Measurements from ENCODE around the gene RFTN1. TPM values are rescaled to one million over a fixed set of nuclear protein-coding genes. Genes with fewer than 3 reads are reported as not detected.

RFTN1 gene
- total and polyA plus RNA-seq, 2 experiments from 2014 or later: 3.3 to 7.2 TPM

GRCh38 chr3:16370503-16370871 lies 143.0 kb downstream of the RFTN1 start:
- Histone ChIP-seq H3K79me2 (replicated peaks; ENCODE audit: insufficient read depth) (no peaks in the 10 kb centered on the region), H3K27ac (ENCODE audit: low read depth) (no peak overlapping the region), H3F3A (replicated peaks; ENCODE audit: low read depth) (no peaks in the 10 kb centered on the region), H3K4me3 (no peak overlapping the region), H3K4me2 (peak overlapping the region; percentile 3; the same call in 1 of the 2 replicates), H3K9me2 (ENCODE audit: insufficient read depth) (peaks cover 3% of the 10 kb centered on the region; the same call in 1 of the 2 replicates), H3K4me1 (ENCODE audit: insufficient read depth) (peaks cover 26% of the 10 kb centered on the region), H4K20me1 (replicated peaks; ENCODE audit: insufficient read depth) (no peaks in the 10 kb centered on the region), H2AFZ (no peak overlapping the region), H3K36me3 (ENCODE audit: insufficient read depth) (no peaks in the 10 kb centered on the region), H3K27me3 (ENCODE audit: insufficient read depth) (no peaks in the 10 kb centered on the region)
- Mint-ChIP-seq H3K27me3 (ENCODE audit: insufficient read depth, low read depth, poor library complexity) (peaks cover 3% of the 10 kb centered on the region), H3K27ac (no peak overlapping the region), H3K4me1 (peaks cover 31% of the 10 kb centered on the region), H3K36me3 (ENCODE audit: low read depth) (no peaks in the 10 kb centered on the region), H3K9me3 (no peaks in the 10 kb centered on the region), H3K4me3 (no peak overlapping the region)
- no peak for TF ChIP-seq ZNF462 (CRISPR knock-in tag; IDR thresholded peaks at IDR 0.05)
- TF ChIP-seq CREB1 (CRISPR knock-in tag; IDR thresholded peaks at IDR 0.05; ENCODE audit: low read depth): no peak
- no peak for TF ChIP-seq ETS1 (IDR thresholded peaks at IDR 0.05)
- no peak for TF ChIP-seq POLR2AphosphoS5 (IDR thresholded peaks at IDR 0.05; ENCODE audit: low read depth)
- TF ChIP-seq EZH2 (IDR thresholded peaks at IDR 0.05; ENCODE audit: low read depth, unreplicated experiment): no peak
- TF ChIP-seq STAT1 (IDR thresholded peaks at IDR 0.05; ENCODE audit: unreplicated experiment): no peak
- DNase-seq (ENCODE audit: low spot score) (no peak), ATAC-seq (no peak)

Measured in GM23338 (cell line).